Stimulated activated CD4-positive, alpha-beta T cell treated with anti-CD3 and anti-CD28 coated beads, Interleukin-4, amount 100 ng/mL, for 4 hours (primary cell): Measurements from ENCODE around the gene MEGF11.

ENCODE experiments used
- DNase-seq, 2 experiments: peaks; one replicate each; pipeline ENCODE4 v3.0.0-alpha.2; 2020

MEGF11 gene

DNA sequence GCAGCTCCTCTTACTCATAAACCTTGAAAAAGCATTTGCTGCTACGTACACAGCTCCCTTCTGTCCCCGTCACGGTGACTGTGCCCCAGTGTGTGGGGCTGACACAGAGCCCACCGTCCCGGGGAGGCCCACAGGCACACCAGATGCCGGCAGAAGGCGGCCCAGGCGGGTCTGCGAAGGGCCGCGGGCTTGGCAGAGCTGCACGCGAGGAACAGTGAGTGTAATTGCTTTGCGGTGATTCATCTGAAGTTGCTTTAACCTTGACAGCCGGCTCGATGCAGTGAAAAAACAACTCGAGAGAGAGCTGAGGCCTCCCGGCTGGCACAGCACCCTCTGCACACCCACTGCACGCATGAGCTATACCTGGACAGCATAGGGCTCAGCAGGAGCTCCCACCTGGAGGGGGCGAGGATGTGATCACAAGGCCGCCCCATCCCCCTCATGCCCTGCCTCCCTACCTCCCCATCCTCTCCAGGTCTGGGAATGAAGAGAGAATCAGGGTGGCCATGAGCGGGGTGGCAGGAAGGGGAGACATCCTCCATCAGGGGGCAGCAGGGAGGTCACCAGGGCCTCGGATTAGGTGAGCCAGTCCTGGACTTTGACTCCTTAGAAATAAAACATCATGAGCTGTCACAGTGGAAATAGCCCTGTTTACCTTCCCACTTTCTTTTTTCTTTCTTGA lies 172.7 kb downstream of the MEGF11 start:
- DNase-seq, result no peak

DNA sequence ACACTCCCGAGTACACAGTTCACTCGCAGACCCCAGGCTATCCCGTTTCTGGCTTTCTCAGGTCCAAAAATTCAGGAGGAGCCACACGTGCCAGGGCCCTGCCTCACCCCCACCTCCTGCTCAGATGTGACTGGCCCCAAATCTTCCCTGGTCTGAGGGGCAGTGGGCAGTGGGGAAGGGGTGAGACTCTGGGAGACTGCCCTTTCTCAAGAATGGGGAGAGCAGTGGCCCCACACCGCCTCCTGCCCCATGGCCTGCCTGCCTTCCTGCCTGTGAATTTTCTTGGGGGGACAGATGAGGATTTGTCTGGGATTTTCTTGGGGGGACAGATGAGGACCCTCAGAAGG lies 174.6 kb downstream of the MEGF11 start:
- DNase-seq, result no peak

GRCh38 chr15:66078196-66078928 lies 175.2 kb downstream of the MEGF11 start:
- no peak for DNase-seq

GRCh38 chr15:66077320-66077663 lies 176.3 kb downstream of the MEGF11 start:
- DNase-seq, result no peak

DNA sequence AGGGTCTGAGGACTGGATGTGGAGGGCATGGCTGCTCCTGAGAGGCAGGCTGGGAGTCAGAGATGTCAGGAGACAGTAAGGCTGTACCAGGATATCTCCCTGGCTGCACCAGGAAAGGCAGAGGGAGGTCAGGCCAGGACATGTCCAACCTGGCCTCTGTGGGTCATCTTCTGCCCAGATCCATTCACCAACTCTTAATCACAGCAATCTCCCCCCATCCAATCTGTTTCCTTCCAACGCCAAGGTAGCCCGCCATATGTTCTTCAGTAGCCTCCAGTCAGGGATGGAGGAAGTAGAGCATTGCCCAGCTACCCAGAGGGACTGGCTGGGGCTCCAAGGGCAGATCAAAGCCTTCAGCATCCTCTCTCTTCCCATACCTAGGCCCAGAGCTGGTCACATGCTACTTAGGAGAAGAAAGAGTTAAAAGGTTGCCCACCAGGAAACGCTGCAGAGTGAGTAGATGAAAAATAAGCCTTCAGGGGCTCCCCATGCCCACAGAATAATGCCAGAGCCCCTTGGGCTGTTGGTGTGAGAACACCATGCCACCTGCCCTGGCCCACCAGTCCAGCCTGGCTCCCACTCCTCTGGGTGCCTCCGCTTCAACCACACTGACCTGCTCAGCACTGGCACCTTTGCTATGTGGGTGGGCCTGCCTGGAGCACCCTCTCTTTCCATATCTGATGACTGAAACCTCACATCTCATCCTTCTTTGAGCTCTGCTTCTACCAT lies 176.8 kb downstream of the MEGF11 start:
- DNase-seq, result no peak

- no peak for DNase-seq
Observed at GRCh38 chr15:66075947-66076346, 177.6 kb downstream of the MEGF11 start.

- no peak for DNase-seq
Observed at GRCh38 chr15:66072616-66073361, 180.8 kb downstream of the MEGF11 start.

GRCh38 chr15:66071921-66072295 lies 181.6 kb downstream of the MEGF11 start:
- DNase-seq, result no peak

DNA sequence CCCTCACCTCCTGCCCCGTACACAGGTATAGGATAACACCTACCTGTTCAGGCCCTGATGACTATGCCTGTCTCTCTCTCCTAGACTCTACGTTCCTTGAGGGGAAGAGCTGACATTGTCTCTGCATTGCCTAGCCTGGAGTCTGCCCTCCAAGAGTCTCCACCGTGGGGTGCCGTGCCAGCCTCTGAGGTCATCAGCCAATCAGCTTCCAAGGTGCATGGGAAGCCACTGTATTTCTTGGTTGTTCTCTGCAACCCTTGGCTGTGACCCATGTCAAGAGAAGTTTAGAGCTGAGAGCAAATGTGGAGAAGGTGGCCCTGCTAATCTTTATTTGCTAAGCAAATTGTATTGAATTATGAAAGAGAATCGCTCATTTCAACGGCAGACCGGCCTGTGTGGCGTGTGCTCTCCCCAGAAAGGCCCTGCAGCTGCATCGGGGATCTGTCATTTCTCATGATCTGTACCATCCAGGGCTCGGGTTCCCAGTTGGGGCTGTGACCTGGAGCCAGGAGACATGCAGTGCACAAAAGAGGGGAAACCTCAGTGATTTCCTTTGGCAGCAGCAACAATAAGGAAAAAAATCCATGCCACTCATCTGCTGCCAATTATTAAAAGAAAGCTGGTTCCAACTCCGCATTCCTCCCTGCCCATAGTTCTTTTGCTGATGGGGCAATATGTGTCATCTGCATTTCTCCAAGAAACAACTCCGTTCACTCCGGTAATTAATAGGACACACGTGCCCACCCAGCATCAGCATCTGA lies 182.2 kb downstream of the MEGF11 start:
- DNase-seq, result no peak

DNA sequence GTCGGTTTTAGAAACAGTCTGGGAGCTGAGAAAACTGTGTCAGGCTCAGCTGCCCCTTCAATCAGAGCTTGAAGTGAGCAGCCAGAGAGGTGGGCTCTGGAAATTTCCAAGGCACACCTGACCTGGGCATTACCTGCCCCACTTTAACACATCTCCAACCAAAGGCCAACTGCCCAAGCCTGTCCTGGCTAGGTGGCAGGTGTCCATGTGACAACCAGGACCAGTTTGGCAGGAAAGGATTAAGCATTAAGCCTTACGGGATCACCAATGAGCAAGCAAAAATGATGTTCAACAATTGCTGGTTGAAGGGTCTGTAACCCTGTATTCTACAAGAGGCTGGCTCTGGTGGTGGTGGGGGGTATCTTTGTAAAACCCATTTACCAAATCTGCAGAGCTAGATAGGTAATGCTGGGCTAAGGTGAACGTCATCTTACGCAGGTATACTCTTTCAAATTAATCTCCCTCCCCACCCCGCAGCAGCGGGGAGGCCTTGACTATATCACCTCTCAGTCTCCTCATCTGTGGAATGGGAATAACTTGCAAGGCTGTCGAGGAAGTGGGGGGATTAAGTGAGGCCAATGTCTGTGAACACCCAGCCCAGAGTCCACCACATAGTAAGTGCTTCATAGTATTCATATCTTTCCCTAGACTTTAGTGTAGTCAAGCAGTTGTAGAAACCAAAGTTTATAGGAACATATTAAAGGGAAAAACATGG lies 183.2 kb downstream of the MEGF11 start:
- DNase-seq, result no peak

GRCh38 chr15:66069751-66070150 lies 183.8 kb downstream of the MEGF11 start:
- DNase-seq, result no peak

DNA sequence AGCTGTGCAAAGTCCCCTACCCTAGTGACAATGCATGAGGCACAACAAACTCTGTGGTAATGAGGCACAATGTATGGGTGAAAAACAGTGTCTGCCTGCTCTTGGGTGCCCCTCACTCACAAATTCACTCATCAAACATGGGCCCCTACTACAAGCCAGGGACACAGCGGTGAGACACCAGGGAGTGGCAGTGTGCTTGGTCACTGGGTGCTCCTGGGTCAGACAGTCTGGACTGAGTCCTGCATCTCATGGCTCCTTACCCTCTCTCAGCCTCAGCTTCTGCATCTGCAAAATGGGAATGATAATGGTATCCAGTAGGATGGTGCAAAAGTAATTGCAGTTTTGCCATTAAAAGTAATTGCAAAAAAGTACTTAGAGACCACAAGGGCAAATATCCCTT lies 184.7 kb downstream of the MEGF11 start:
- DNase-seq, result no peak

GRCh38 chr15:66067687-66068086 lies 185.9 kb downstream of the MEGF11 start:
- DNase-seq, result no peak

GRCh38 chr15:66066481-66066880 lies 187.1 kb downstream of the MEGF11 start:
- no peak for DNase-seq

DNA sequence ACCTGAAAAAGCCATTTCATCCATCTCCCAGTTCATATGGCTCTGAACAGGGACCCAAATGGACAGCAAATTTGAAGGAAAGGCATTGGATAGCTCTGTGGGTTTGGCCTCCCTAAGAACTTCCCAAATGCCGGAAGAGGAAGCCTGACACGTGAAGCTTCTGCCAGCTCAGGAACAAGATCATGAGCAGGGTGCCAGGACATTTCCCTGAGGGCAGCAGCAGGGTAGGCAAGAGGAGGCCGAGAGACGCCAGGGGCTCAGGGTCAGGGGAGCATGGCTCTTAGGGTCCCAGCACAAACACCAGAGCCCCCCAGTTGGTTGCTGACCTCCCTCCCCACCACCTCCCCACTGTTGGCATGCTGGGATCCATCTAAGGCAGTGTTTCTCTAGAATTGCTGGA lies 187.5 kb downstream of the MEGF11 start:
- no peak for DNase-seq

GRCh38 chr15:66065325-66065724 lies 188.2 kb downstream of the MEGF11 start:
- DNase-seq, result no peak

DNA sequence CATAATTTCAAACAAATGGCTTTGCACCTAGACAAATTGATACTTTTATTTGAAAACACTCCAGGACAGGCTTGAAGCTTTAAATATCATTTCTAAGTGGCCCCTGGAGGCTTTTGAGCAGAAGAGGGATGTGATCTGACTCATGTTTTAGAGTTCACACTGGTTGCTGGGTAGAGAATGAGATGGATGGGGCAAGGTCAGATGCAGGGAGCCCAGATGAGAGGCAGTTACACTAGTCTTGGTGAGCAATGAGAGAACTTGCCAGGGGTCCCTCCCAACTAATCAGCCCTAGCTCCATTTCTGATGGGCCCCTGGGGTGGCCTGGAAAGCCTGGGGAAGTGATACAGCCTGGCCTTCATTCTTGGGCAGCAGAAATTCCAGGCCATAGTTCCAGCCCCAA lies 190.4 kb downstream of the MEGF11 start:
- no peak for DNase-seq

DNA sequence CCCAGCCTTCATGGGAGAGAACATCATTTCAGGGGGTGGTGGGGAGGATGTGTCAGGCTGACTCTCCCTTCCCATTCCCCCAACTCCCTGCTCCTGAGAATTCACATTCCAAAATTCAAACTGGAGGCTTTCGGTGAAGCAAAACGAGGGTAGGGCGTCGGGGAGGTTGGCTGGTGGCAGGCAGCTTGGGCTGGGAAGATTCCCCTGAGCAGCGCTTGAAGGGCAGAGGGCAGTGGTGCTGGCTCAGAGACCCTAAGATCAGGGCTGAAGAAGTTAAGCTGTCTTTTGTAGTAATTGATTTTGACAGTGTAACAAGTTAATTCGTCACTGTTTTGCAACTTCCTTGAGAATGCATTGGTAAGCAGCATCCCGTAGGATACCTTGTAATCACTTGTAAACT lies 196.5 kb downstream of the MEGF11 start:
- DNase-seq, result no peak

DNA sequence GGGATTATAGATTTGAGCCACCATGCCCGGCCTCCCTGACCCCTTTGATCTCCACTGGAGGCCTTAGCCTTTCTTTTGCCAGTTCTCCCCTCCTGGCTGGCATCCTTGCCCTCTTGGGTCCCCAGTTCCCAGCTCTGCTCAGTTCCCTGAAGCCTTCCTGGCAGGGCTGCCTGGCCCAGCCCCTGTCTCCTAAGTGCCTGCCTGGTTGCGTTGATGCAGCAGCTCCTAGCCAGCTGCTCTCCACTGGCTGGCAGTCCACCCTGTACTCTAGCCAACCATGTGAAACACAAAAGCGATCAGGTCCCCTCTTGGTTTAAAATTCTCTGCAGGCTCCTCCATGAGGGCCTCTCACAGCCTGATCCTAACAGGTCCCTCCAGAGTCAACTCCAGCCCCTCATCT lies 199.6 kb downstream of the MEGF11 start:
- no peak for DNase-seq

- DNase-seq, result no peak
Observed at GRCh38 chr15:66051833-66052232, 201.7 kb downstream of the MEGF11 start.

- no peak for DNase-seq
Observed at GRCh38 chr15:66050264-66050663, 203.3 kb downstream of the MEGF11 start.

DNA sequence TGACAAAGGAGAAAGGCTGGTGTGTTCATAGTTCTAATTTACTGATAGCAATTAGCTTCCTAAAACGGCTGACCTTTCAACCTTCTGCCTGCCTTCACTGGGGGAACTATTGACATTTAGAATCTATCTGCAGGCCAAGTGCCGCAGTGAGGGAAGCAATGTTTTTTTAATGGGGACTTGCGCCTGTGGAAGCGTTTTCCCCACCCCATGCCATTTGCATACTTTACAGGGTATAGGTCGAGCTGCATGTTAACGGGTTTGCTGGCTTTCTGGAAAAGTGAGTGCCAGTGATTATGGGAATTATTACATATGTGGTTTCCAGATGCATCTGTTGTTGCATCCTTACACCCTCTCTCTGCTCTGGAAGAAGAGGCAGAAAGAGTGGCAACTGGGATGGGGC lies 204.2 kb downstream of the MEGF11 start:
- no peak for DNase-seq
